ENCODE data around the gene MTREX. TPM values are rescaled to one million over a fixed set of nuclear protein-coding genes. Genes with fewer than 3 reads are reported as not detected.

The MTREX gene
- total and polyA plus RNA-seq, 4 donors, result 13.0 to 88.4 (median 51.4) TPM

GRCh38 chr5:55402199-55402598, 94.4 kb downstream of the MTREX start:
- no peak for DNase-seq
- no peaks in the 10 kb centered on the region for H3K4me1 ChIP-seq (ENCODE audit: control insufficient read depth in 1 of 2, insufficient read depth in 2 of 2, low read length in 2 of 2)
- WGBS, 2 donors, result 43 to 44% methylated on average over 2 of the region's 2 CpGs
- intact Hi-C loops (cut with DNase I), result loop anchor here (10.0 kb wide), 1 partner anchor 57 kb away; no protein-coding TSS in a partner anchor
- no peaks in the 10 kb centered on the region for H3K9me3 ChIP-seq (ENCODE audit: control insufficient read depth, low read length)
- no peak for ATAC-seq (ENCODE audit: low FRiP score)
- no peaks in the 10 kb centered on the region for H3K27me3 ChIP-seq (ENCODE audit: control insufficient read depth in 1 of 2, insufficient read depth in 2 of 2, low read length in 1 of 2)
- H3K27ac ChIP-seq (ENCODE audit: low read depth in 1 of 2, low read length in 2 of 2), result no peak overlapping the region
- H3K4me3 ChIP-seq (ENCODE audit: low read length in 2 of 2), result no peak overlapping the region
- no peaks in the 10 kb centered on the region for H3K36me3 ChIP-seq (ENCODE audit: control insufficient read depth in 1 of 2, insufficient read depth in 2 of 2, low read length in 1 of 2)

- ATAC-seq (ENCODE audit: low FRiP score) (no peak), DNase-seq (no peak)
- Histone ChIP-seq H3K27me3 (ENCODE audit: control insufficient read depth in 1 of 2, insufficient read depth in 2 of 2, low read length in 1 of 2) (no peaks in the 10 kb centered on the region), H3K27ac (ENCODE audit: low read depth in 1 of 2, low read length in 2 of 2) (no peak overlapping the region), H3K36me3 (ENCODE audit: control insufficient read depth in 1 of 2, insufficient read depth in 2 of 2, low read length in 1 of 2) (peaks cover 0 to 2% of the 10 kb centered on the region in 2 donors), H3K4me1 (ENCODE audit: control insufficient read depth in 1 of 2, insufficient read depth in 2 of 2, low read length in 2 of 2) (no peaks in the 10 kb centered on the region), H3K9me3 (ENCODE audit: control insufficient read depth, low read length) (no peaks in the 10 kb centered on the region), H3K4me3 (ENCODE audit: low read length in 2 of 2) (no peak overlapping the region)
- 84 to 87% methylated on average over 2 of the region's 2 CpGs for WGBS, 2 donors
- intact Hi-C loops (cut with DNase I), result loop anchor here (2.0 to 10.0 kb wide), 2 partner anchors 61 to 285 kb away; no protein-coding TSS in a partner anchor
These were observed 98.5 kb downstream of the MTREX start for GRCh38 chr5:55406292-55406691.

DNA sequence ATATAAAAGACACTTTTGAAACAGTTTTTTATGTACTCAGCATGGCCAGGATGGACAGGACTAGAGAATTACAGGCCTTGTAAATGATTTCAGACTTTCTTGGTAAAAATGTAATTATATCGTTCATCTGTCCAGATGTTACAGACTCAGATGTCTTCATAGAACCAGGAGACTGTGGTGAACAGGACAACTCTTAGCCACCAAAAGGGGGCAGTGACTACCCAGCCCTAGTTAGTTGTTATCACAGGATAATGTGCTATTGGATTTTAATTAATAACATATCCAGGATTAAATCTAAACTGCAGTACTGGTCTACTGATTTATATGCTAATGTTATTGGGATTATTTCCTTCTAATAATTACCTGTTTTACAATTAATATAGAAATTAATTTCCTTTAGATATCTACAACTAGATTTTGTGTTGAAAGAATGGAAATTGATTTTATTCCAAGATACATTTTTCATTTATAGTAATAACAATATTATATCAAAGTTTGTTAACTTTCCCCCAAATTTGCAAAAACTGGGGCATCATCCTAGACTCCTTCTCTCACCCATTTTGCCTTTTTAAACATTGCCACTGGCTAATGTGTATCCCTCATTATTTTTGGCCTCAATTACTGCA, 99.4 kb downstream of the MTREX start:
- no peaks in the 10 kb centered on the region for H3K27me3 ChIP-seq (ENCODE audit: control insufficient read depth in 1 of 2, insufficient read depth in 2 of 2, low read length in 1 of 2)
- no peaks in the 10 kb centered on the region for H3K9me3 ChIP-seq (ENCODE audit: control insufficient read depth, low read length)
- ATAC-seq (ENCODE audit: low FRiP score), result peak; percentile 79
- peaks cover 0 to 2% of the 10 kb centered on the region in 2 donors for H3K36me3 ChIP-seq (ENCODE audit: control insufficient read depth in 1 of 2, insufficient read depth in 2 of 2, low read length in 1 of 2)
- intact Hi-C loops (cut with DNase I), result loop anchor here (2.0 to 10.0 kb wide), 2 partner anchors 62 to 284 kb away; no protein-coding TSS in a partner anchor
- H3K27ac ChIP-seq (ENCODE audit: low read depth in 1 of 2, low read length in 2 of 2), result no peak overlapping the region
- H3K4me3 ChIP-seq (ENCODE audit: low read length in 2 of 2), result no peak overlapping the region
- WGBS, 2 donors, result 19 to 27% methylated on average over 1 of the region's 1 CpG
- no peak for DNase-seq
- no peaks in the 10 kb centered on the region for H3K4me1 ChIP-seq (ENCODE audit: control insufficient read depth in 1 of 2, insufficient read depth in 2 of 2, low read length in 2 of 2)

DNA sequence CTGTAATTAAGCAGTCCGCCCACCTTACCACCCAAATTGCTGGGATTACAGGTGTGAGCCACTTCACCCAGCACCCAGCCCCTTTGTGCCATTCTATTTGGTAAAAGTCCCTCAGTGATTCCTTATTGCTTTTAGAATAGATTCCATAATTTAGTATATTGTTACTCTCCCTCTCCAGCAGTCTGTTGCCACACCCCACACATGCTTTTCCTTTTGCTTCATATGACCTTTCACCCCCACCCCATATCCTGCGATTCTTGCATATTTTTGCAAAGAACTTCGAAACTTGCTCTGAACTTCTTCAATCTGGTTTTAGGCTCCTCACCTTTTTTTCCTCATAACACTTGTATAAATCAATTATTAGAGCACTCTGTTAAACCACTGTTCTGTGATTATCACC, 100.2 kb downstream of the MTREX start:
- no peak overlapping the region for H3K27ac ChIP-seq (ENCODE audit: low read depth in 1 of 2, low read length in 2 of 2)
- H3K4me3 ChIP-seq (ENCODE audit: low read length in 2 of 2), result no peak overlapping the region
- H3K36me3 ChIP-seq (ENCODE audit: control insufficient read depth in 1 of 2, insufficient read depth in 2 of 2, low read length in 1 of 2), result peaks cover 0 to 2% of the 10 kb centered on the region in 2 donors
- ATAC-seq (ENCODE audit: low FRiP score) (no peak), DNase-seq (no peak)
- no peaks in the 10 kb centered on the region for H3K27me3 ChIP-seq (ENCODE audit: control insufficient read depth in 1 of 2, insufficient read depth in 2 of 2, low read length in 1 of 2)
- WGBS, 2 donors, result 80% methylated on average over 3 of the region's 3 CpGs
- no peaks in the 10 kb centered on the region for H3K4me1 ChIP-seq (ENCODE audit: control insufficient read depth in 1 of 2, insufficient read depth in 2 of 2, low read length in 2 of 2)
- intact Hi-C loops (cut with DNase I), result loop anchor here (2.0 to 10.0 kb wide), 2 partner anchors 63 to 283 kb away; no protein-coding TSS in a partner anchor
- H3K9me3 ChIP-seq (ENCODE audit: control insufficient read depth, low read length), result no peaks in the 10 kb centered on the region

- no peak overlapping the region for H3K27ac ChIP-seq (ENCODE audit: low read depth in 1 of 2, low read length in 2 of 2)
- H3K27me3 ChIP-seq (ENCODE audit: control insufficient read depth in 1 of 2, insufficient read depth in 2 of 2, low read length in 1 of 2), result no peaks in the 10 kb centered on the region
- no peaks in the 10 kb centered on the region for H3K4me1 ChIP-seq (ENCODE audit: control insufficient read depth in 1 of 2, insufficient read depth in 2 of 2, low read length in 2 of 2)
- no peak overlapping the region for H3K4me3 ChIP-seq (ENCODE audit: low read length in 2 of 2)
- H3K36me3 ChIP-seq (ENCODE audit: control insufficient read depth in 1 of 2, insufficient read depth in 2 of 2, low read length in 1 of 2), result peaks cover 0 to 2% of the 10 kb centered on the region in 2 donors
- intact Hi-C loops (cut with DNase I), result loop anchor here (2.0 to 10.0 kb wide), 2 partner anchors 65 to 281 kb away; no protein-coding TSS in a partner anchor
- DNase-seq (no peak), ATAC-seq (ENCODE audit: low FRiP score) (no peak)
- H3K9me3 ChIP-seq (ENCODE audit: control insufficient read depth, low read length), result no peaks in the 10 kb centered on the region
- WGBS, 2 donors, result 93 to 100% methylated on average over 1 of the region's 1 CpG
These were observed 102.0 kb downstream of the MTREX start for GRCh38 chr5:55409775-55410174.

- no peaks in the 10 kb centered on the region for H3K9me3 ChIP-seq (ENCODE audit: control insufficient read depth, low read length)
These were observed 103.1 kb downstream of the MTREX start for GRCh38 chr5:55410845-55411244.

DNA sequence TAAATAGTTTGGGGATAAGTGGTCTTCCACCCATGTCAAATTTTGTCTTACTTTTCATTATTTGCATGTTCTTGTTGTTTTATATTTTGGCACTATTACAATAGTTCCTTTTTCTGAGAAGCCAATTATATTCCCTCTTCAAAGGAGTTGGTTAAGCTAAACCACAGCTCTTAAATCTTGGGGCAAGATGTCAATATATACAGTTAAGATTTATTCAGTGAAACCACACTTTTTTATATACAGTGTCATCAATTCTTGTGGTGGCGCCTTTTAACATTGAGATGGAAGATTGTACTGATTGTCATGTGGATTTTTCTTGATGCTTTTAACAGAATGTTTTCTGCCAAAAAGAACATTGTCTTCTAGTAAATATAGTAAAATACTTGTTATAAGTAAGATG, 104.1 kb downstream of the MTREX start:
- Histone ChIP-seq H3K27me3 (ENCODE audit: control insufficient read depth in 1 of 2, insufficient read depth in 2 of 2, low read length in 1 of 2) (no peaks in the 10 kb centered on the region), H3K4me1 (ENCODE audit: control insufficient read depth in 1 of 2, insufficient read depth in 2 of 2, low read length in 2 of 2) (no peaks in the 10 kb centered on the region), H3K36me3 (ENCODE audit: control insufficient read depth in 1 of 2, insufficient read depth in 2 of 2, low read length in 1 of 2) (peaks cover 0 to 2% of the 10 kb centered on the region in 2 donors), H3K9me3 (ENCODE audit: control insufficient read depth, low read length) (no peaks in the 10 kb centered on the region), H3K27ac (ENCODE audit: low read depth in 1 of 2, low read length in 2 of 2) (no peak overlapping the region), H3K4me3 (ENCODE audit: low read length in 2 of 2) (no peak overlapping the region)
- no peak for DNase-seq
- WGBS, 2 donors, result 95% methylated on average over 1 of the region's 1 CpG
- no peak for ATAC-seq (ENCODE audit: low FRiP score)
- intact Hi-C loops (cut with DNase I), result no loop called here

More at GRCh38 chr5:55410845-55411244, 103.1 kb downstream of the MTREX start:
- intact Hi-C loops (cut with DNase I), result no loop called here
- WGBS, 2 donors, result 80 to 82% methylated on average over 3 of the region's 3 CpGs
- H3K36me3 ChIP-seq (ENCODE audit: control insufficient read depth in 1 of 2, insufficient read depth in 2 of 2, low read length in 1 of 2), result peaks cover 0 to 2% of the 10 kb centered on the region in 2 donors
- no peaks in the 10 kb centered on the region for H3K4me1 ChIP-seq (ENCODE audit: control insufficient read depth in 1 of 2, insufficient read depth in 2 of 2, low read length in 2 of 2)
- no peaks in the 10 kb centered on the region for H3K27me3 ChIP-seq (ENCODE audit: control insufficient read depth in 1 of 2, insufficient read depth in 2 of 2, low read length in 1 of 2)
- ATAC-seq (ENCODE audit: low FRiP score) (no peak), DNase-seq (no peak)
- H3K4me3 ChIP-seq (ENCODE audit: low read length in 2 of 2), result no peak overlapping the region
- H3K27ac ChIP-seq (ENCODE audit: low read depth in 1 of 2, low read length in 2 of 2), result no peak overlapping the region

- no peaks in the 10 kb centered on the region for H3K36me3 ChIP-seq (ENCODE audit: control insufficient read depth in 1 of 2, insufficient read depth in 2 of 2, low read length in 1 of 2)
- H3K4me1 ChIP-seq (ENCODE audit: control insufficient read depth in 1 of 2, insufficient read depth in 2 of 2, low read length in 2 of 2), result peaks cover 0 to under 1% of the 10 kb centered on the region in 2 donors
- WGBS, 2 donors, result 82% methylated on average over 2 of the region's 2 CpGs
- H3K27ac ChIP-seq (ENCODE audit: low read depth in 1 of 2, low read length in 2 of 2), result no peak overlapping the region
- no peaks in the 10 kb centered on the region for H3K27me3 ChIP-seq (ENCODE audit: control insufficient read depth in 1 of 2, insufficient read depth in 2 of 2, low read length in 1 of 2)
- intact Hi-C loops (cut with DNase I), result no loop called here
- no peak for DNase-seq
- no peak for ATAC-seq (ENCODE audit: low FRiP score)
- no peak overlapping the region for H3K4me3 ChIP-seq (ENCODE audit: low read length in 2 of 2)
- no peaks in the 10 kb centered on the region for H3K9me3 ChIP-seq (ENCODE audit: control insufficient read depth, low read length)
These were observed 105.9 kb downstream of the MTREX start for GRCh38 chr5:55413644-55414043.

GRCh38 chr5:55415071-55415470, 107.3 kb downstream of the MTREX start:
- Histone ChIP-seq H3K4me1 (ENCODE audit: control insufficient read depth in 1 of 2, insufficient read depth in 2 of 2, low read length in 2 of 2) (peaks cover 2 to 3% of the 10 kb centered on the region in 2 donors), H3K27ac (ENCODE audit: low read depth in 1 of 2, low read length in 2 of 2) (no peak overlapping the region), H3K36me3 (ENCODE audit: control insufficient read depth in 1 of 2, insufficient read depth in 2 of 2, low read length in 1 of 2) (no peaks in the 10 kb centered on the region), H3K27me3 (ENCODE audit: control insufficient read depth in 1 of 2, insufficient read depth in 2 of 2, low read length in 1 of 2) (no peaks in the 10 kb centered on the region), H3K9me3 (ENCODE audit: control insufficient read depth, low read length) (no peaks in the 10 kb centered on the region), H3K4me3 (ENCODE audit: low read length in 2 of 2) (no peak overlapping the region)
- ATAC-seq (ENCODE audit: low FRiP score) (no peak), DNase-seq (no peak)
- intact Hi-C loops (cut with DNase I), result no loop called here
